Endometrium (tissue), 2 donors: ENCODE results near the gene TUB.

Source experiments
- FAIRE-seq: peaks from 2 replicates; lab custom pipeline; 2012; peaks lifted over from hg19 to GRCh38; lab: Jason Lieb, UNC
- donor health status: control.
- donor health status: control.

TUB gene

GRCh38 chr11:8047382-8047781 is 33.6 kb upstream of the TUB start:
- FAIRE-seq = no peak

- FAIRE-seq = no peak
Measured at GRCh38 chr11:8049084-8049483, 31.9 kb upstream of the TUB start.

GRCh38 chr11:8055091-8055835 is 25.7 kb upstream of the TUB start:
- no peak for FAIRE-seq

GRCh38 chr11:8055836-8056526 is 25.0 kb upstream of the TUB start:
- no peak for FAIRE-seq

- FAIRE-seq = peak; percentile 48
Measured at GRCh38 chr11:8056810-8057463, 24.1 kb upstream of the TUB start.

GRCh38 chr11:8058216-8058615 is 22.8 kb upstream of the TUB start:
- FAIRE-seq = no peak

GRCh38 chr11:8059030-8059429 is 22.0 kb upstream of the TUB start:
- FAIRE-seq = no peak

GRCh38 chr11:8059571-8060011 is 21.4 kb upstream of the TUB start:
- FAIRE-seq = no peak

GRCh38 chr11:8060146-8060719 is 20.8 kb upstream of the TUB start:
- no peak for FAIRE-seq

GRCh38 chr11:8060801-8061554 is 20.0 kb upstream of the TUB start:
- no peak for FAIRE-seq

- FAIRE-seq = no peak
Measured at GRCh38 chr11:8061555-8062428, 19.2 kb upstream of the TUB start.

- FAIRE-seq = no peak
Measured at GRCh38 chr11:8062781-8063257, 18.2 kb upstream of the TUB start.

- peak; percentile 33 for FAIRE-seq
Measured at GRCh38 chr11:8063324-8063723, 17.7 kb upstream of the TUB start.

GRCh38 chr11:8065031-8065430 is 16.0 kb upstream of the TUB start:
- no peak for FAIRE-seq

GRCh38 chr11:8066036-8066910 is 14.7 kb upstream of the TUB start:
- FAIRE-seq = no peak

GRCh38 chr11:8066911-8067455 is 14.0 kb upstream of the TUB start:
- FAIRE-seq = no peak

GRCh38 chr11:8067567-8067928 is 13.5 kb upstream of the TUB start:
- no peak for FAIRE-seq

- FAIRE-seq = no peak
Measured at GRCh38 chr11:8067929-8068575, 13.0 kb upstream of the TUB start.

- peak; percentile 37 for FAIRE-seq
Measured at GRCh38 chr11:8068605-8069221, 12.3 kb upstream of the TUB start.
